ENCODE data around the gene BTG4. TPM values are rescaled to one million over a fixed set of nuclear protein-coding genes. Genes with fewer than 3 reads are reported as not detected.

The BTG4 gene
- total RNA-seq, 6 experiments from 2014 or later: not detected

DNA sequence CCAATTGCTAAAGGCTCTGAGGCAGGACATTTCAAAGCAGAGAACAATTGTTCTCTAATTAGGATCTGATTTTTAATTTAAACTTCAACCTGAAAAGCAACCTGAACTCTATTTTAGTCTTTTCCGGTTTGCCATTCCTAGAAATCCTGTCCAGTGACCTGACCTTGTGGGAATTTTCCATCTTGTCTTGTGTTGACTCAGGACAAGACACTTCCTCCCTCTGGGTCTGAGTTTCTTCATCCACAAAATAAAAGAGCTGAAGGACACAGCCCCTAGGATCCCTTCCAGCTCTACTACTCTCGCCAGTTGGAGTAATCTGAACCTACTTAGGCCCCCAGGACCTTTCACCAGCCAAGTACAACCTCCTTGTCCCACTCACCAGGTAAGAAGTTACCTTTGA lies 66.6 kb downstream of the BTG4 start:
- Histone ChIP-seq H3K27me3 (no peaks in the 10 kb centered on the region), H3K9me3 (no peaks in the 10 kb centered on the region), H3K4me1 (no peaks in the 10 kb centered on the region), H3K27ac (no peak overlapping the region), H3K36me3 (no peaks in the 10 kb centered on the region), H3K4me3 (no peak overlapping the region)
- intact Hi-C loops (cut with DNase I): no loop called here
- no peak for DNase-seq
- 67% methylated on average over 2 of the region's 2 CpGs for WGBS (ENCODE audit: insufficient coverage, low coverage, low lambda C conversion rate, missing lambda C conversion rate)
- ATAC-seq: no peak
- TF ChIP-seq, protein P1, sequence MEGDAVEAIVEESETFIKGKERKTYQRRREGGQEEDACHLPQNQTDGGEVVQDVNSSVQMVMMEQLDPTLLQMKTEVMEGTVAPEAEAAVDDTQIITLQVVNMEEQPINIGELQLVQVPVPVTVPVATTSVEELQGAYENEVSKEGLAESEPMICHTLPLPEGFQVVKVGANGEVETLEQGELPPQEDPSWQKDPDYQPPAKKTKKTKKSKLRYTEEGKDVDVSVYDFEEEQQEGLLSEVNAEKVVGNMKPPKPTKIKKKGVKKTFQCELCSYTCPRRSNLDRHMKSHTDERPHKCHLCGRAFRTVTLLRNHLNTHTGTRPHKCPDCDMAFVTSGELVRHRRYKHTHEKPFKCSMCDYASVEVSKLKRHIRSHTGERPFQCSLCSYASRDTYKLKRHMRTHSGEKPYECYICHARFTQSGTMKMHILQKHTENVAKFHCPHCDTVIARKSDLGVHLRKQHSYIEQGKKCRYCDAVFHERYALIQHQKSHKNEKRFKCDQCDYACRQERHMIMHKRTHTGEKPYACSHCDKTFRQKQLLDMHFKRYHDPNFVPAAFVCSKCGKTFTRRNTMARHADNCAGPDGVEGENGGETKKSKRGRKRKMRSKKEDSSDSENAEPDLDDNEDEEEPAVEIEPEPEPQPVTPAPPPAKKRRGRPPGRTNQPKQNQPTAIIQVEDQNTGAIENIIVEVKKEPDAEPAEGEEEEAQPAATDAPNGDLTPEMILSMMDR (IDR thresholded peaks at IDR 0.05): no peak
- TF ChIP-seq POLR2A (IDR thresholded peaks at IDR 0.05): no peak

MicroRNA genes within 50 kb of the gene (microRNA counts, 767-probe panel; counts per million panel counts)
- 237 counts per million for microRNA hsa-miR-34b-3p
- microRNA hsa-miR-34c-3p: 237 counts per million
- 237 counts per million for microRNA hsa-miR-34c-5p

Small RNAs within 50 kb of the gene (microRNA-seq; reads per million reads assigned to microRNA genes)
- gene MIR34B (0 to 0.29 reads per million in 2 donors), gene MIR34C (1.9 to 2.3 reads per million in 2 donors)

Small RNAs within 50 kb of the gene (small RNA-seq; reads per million reads assigned to genes)
- gene MIR34B: 0.13 to 0.19 reads per million in 2 experiments
- 0.52 to 1.1 reads per million in 2 experiments for gene MIR34C

Other genes starting within 250 kb of the BTG4 start
- gene POU2AF3, start 213.8 kb downstream of the BTG4 start, total RNA-seq: under 1 TPM; 0.39 to 0.86 (median 0.52) TPM
- 1 to 10 TPM in 2 of 6 experiments, under 1 TPM in 4; 0.06 to 2.4 (median 0.63) TPM for gene POU2AF1, start 133.1 kb downstream of the BTG4 start, total RNA-seq
- not detected for gene HOATZ, start 2.4 kb upstream of the BTG4 start, total RNA-seq
- 1 to 10 TPM in 1 of 6 experiments, under 1 TPM in 5; 0.19 to 2.0 (median 0.59) TPM for gene LAYN, start 28.3 kb upstream of the BTG4 start, total RNA-seq
- 10 to 100 TPM; 15.4 to 39.5 (median 26.4) TPM for gene SIK2, start 90.1 kb upstream of the BTG4 start, total RNA-seq

All from right lobe of liver (tissue), 6 donors.